ENCODE measurements around the gene CHRNG.

Gene CHRNG

DNA sequence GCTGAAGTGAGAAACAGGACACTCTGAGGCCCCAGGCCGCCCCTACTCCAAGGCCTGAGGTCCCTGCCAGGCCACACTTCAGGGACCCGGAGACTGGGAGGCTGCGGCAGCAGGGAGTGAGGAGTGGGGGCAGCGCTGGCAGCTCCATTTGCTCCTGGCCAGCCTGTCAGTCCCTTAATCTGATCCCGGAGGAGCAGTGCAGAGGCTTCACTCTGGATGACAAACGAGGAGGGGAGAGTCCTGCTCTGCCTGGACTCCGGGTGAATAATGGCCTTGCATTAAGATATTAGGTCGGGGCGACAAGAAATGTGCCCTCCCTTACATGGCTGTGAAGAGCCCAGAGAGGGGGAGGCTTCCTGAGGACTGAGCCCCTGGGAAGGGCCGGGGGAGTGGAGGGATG lies 33.6 kb upstream of the CHRNG start:
- no peak for DNase-seq (ENCODE audit: low read depth in 2 of 2, low spot score in 1 of 2)

DNA sequence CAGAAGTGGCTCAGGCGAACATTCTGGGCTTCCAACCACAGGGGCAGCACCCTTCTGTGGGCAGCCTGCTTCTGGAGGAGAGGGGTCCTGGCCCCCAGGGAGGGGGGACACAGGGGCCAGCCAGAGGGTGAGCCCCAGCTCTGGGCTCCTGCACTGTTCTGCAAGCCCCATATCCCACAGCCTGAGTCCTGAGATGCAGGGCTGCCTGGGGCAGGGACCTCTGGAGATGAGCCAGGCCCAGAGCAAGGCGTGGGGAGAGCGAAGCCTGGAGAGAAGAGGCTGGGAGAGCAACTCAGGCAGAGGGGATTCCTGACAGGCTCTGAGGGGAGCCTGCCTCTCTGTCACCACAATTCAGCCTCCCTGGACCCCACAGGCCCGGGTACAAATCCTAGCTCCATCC lies 32.8 kb upstream of the CHRNG start:
- no peak for DNase-seq (ENCODE audit: low read depth in 2 of 2, low spot score in 1 of 2)

DNA sequence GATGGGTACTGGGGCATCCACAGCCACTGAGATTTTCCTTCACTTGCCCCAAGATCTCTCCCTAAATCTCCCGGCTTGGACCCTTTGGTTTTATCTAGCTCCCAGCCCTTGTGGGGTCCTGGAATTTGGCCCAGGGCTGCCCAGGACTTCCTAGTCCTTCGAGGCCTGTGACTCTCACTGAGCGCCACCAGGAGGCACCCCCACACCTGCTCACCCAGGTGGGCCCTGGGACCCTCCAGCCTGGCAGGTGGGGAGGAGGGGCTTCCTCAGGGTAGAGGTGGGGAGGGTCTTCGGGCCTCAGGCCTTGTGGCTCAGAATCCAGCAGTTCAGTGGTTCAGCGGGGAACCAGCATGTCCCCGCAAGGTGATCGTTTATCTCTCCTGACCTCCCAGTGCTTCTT lies 31.2 kb upstream of the CHRNG start:
- DNase-seq (ENCODE audit: low read depth in 2 of 2, low spot score in 1 of 2), result no peak

DNA sequence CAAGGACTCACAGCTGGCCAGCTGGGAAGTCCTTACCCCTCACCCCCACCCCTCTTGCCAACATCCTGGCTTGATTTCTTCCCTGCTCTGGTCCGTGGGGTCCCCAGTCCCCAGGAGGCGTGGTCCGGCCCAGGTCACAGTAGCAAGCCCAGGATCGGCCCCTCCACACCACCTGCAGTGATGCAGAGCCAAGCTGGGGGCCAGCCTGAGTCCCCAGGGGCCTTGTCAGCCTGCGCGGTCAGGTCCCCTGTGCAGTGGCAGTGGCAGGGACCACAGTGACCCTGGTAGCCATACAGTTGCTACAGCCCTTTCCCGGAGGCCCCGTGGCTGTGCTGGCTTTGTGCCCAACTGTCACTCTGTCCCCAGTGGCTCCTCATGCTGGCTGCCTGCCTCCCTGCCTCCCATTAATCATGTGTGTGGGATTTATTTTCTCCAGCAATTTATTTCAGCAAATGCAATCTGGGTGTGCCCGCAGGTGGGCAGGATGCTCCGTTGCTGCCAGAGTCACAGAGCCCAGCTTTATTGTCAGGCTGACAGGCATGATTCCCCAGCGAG lies 28.1 kb upstream of the CHRNG start:
- DNase-seq (ENCODE audit: low read depth in 2 of 2, low spot score in 1 of 2), result no peak

DNA sequence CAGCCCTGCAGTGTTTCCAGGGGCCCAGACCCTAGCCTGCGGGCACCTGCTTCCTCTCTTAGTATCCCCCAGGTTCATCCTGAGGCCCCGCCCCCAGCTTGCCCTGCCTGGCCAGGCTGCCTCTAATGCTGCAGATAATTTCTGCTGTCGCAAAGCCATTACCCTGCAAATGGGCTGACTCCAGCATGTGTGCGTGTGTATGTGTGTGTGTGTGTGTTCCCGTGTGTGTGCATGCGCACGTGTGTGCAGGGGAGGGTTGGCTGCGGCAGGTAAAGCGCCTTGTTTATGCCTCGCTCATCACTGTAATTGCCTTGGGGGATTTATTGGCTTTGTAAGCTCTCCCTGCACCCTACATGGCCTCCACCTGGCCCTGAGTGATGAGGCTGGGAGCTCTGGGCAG lies 26.9 kb upstream of the CHRNG start:
- DNase-seq (ENCODE audit: low read depth in 2 of 2, low spot score in 1 of 2), result no peak

DNA sequence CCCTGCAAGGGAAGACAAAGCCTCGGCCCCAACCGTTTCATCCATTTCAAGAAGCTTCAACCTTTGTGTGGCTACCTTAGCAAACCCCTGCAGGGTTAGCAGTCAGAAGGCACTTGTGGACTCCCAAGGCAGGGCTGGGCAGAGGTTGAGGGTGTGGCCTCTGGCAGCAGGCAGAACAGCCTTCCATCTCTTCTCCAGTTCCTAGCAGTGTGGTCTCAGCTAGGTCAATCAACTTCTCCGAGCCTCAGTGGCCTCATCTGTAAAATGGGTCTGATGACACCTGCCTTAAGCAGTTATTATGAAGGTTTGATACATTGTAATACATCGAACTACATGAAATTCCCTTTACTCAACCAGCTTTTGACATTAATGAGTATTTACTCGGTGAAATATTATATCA lies 26.1 kb upstream of the CHRNG start:
- no peak for DNase-seq (ENCODE audit: low read depth in 2 of 2, low spot score in 1 of 2)

DNA sequence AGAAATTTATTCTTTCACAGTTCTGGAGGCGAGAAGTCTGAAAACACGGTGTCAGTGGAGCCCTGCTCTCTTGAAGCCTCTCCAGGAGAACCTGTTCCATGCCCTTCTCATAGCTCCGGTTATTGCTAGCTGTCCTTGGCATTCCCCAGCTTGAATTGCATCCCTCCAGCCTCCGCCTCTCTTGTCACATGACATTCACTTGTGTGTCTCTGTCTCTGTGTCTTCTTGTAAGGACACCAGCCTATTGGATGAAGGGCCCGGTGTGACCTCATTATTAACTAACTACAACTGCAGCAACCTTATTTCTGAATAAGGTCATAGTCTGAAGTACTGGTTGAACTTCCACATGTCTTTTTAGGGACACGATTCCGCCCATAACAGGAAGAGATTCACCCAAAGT lies 23.9 kb upstream of the CHRNG start:
- no peak for DNase-seq (ENCODE audit: low read depth in 2 of 2, low spot score in 1 of 2)

DNA sequence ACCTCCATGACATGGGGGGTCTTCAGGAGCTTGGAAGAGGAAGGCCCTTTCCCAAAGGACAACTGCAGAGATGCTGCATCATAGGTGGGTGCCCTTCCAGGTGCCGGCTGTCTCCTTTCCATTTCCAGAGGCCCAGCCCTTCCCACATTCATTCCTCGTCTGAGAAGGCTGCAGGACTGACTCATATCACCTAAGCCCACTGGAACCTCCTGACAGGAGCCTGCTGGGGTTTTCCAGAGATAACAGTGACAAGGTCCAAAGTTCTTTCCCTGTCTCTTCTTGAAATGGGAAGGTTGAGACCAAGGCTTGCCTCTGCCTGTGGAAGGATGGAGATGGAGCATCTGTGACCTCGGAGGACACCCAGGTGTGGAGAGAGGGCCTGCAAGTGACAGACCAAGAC lies 22.9 kb upstream of the CHRNG start:
- no peak for DNase-seq (ENCODE audit: low read depth in 2 of 2, low spot score in 1 of 2)

DNA sequence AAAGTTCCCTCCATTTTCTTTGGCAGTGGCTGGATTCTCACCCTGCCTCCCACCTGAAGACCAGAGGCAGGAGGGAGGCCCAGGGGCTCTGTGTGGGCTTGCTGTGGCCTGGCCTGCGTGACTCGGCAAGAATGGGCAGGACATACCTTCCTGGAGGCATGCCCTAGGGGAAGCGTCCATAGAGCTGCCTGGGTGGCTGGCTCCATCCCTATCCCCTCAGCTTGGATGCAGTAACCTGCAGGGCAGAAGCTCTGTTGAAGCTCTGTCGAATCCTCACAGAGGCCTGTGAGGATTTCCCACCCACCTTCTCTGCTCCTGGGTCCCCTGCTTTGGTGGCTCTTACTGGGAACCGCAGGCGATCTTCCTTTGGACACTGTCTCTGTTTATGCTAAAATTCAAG lies 20.6 kb upstream of the CHRNG start:
- DNase-seq (ENCODE audit: low read depth in 2 of 2, low spot score in 1 of 2), result no peak

DNA sequence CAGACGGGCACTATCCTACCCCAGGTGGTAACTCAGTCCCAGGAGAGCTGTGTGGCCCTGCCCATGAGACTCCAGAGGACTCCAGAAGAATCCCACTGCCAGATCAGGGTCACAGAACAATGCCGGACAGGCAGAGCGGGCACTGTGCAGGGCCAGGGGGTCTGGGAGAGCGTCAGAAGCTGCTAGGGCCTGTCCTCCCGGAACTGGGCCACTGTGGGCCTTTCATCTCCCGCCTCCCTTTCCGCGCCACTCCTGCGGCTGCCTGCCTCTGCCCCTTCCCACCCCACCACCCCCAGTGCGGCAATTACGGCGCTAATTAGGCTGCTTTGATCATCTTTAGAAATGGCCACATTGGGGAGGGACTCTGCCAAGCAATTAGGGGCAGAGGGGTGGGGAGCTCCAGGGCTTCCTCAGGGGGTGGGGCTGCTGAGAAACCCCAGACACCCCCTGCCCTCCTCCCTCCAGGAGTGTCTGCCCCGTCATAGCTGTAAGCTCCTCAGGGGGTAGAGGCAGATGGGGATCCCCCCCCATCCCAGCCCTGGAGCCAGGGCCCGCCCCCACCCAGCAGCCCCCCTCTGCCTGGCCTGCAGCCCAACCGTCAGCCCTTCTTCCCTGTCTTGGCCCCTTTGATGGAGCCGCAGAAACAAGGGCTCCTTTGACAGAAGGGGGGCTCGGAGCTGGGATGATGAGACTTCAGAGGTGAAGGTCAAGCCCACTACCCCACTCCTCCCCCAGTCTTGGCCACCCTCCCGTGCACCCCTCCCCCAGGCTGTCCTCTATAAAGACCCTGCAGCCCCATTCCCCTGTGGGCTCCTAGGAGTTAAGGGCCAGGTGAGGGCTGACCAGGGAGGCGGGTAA lies 19.7 kb upstream of the CHRNG start, which contains the start of gene PRSS56:
PRSS56 (plus strand) TSS at position 808 of the 858 bp plus-strand sequence. CDS start 211 bp downstream, outside the sequence.
- DNase-seq (ENCODE audit: low read depth in 2 of 2, low spot score in 1 of 2), result no peak

DNA sequence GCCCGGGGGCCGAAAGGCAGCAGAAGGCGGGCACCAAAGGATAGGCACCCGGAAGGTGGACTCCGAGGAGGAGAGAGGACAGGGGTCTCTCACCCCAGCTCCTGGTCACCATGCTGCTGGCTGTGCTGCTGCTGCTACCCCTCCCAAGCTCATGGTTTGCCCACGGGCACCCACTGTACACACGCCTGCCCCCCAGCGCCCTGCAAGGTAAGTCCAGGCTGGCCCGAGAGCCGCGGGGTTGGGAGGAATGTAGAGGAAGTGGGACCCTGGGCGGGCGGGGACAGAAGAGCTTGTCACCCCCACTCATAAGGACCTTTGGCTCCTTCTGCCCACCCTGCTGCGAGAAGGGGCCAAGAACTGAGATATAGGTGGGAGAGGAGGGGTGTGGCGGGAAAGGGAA lies 19.0 kb upstream of the CHRNG start:
- DNase-seq (ENCODE audit: low read depth in 2 of 2, low spot score in 1 of 2), result no peak

DNA sequence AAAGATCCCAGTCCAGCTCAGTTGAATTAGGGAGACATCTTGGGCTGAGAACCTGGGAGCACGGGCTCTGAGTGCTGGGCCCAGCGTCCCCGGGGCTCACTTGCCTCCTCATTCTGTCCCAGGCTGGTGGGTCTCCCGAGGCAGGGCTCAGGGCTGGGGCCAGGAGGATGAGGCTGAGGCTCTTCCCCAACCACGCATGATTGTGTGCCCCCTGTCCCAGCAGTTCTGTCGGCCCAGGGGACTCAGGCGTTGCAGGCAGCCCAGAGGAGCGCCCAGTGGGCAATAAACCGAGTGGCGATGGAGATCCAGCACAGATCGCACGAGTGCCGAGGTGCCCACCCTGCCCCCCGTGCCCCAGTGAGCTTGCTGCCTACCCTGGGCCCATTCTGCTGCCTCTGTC lies 18.4 kb upstream of the CHRNG start:
- no peak for DNase-seq (ENCODE audit: low read depth in 2 of 2, low spot score in 1 of 2)

DNA sequence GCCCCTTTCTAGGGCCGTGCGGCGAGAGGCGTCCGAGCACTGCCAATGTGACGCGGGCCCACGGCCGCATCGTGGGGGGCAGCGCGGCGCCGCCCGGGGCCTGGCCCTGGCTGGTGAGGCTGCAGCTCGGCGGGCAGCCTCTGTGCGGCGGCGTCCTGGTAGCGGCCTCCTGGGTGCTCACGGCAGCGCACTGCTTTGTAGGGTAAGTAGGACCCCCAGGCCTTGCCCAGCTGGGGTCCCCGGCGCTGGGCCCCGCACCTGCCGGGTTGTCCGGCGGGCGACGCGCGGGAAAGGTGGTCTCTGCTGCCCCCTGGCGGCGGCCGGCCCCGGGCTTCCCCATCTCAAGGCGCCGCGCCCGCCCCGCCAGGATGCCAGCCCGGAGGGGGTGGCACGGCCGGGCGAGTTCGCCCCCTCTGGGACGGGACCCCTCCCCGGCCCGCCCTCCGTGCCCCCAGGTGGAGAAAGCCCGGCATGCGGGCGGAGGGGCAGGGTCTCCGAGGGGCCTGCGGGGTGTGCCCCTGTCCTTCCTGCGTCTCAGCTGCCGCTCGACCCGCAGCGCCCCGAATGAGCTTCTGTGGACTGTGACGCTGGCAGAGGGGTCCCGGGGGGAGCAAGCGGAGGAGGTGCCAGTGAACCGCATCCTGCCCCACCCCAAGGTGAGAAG lies 17.4 kb upstream of the CHRNG start:
- peak; percentile 24 to 37 for DNase-seq (ENCODE audit: low read depth in 2 of 2, low spot score in 1 of 2)

DNA sequence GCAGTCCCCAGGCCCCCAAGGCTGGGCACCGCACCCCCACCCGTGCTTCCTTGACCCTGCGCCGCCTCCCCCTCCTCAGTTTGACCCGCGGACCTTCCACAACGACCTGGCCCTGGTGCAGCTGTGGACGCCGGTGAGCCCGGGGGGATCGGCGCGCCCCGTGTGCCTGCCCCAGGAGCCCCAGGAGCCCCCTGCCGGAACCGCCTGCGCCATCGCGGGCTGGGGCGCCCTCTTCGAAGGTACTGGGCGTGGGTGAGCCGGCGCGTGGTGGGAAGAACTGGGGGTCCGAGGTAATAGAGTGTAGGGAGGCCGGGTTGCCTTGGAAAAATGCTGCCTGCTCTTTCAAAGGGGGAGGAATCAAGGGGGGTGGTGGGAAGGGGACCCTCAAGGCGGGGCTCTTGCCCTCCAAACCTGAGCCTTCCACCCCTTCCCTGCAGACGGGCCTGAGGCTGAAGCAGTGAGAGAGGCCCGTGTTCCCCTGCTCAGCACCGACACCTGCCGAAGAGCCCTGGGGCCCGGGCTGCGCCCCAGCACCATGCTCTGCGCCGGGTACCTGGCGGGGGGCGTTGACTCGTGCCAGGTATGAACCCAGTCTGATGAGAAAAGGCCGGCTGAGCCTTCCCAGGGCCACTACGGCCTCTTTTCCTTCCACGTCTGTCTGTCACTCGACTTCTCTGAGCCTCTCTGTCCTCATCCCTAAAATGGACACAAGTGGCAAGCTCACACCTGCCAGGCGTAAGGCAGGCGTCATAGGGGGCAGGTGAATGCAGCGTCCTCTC lies 16.7 kb upstream of the CHRNG start:
- no peak for DNase-seq (ENCODE audit: low read depth in 2 of 2, low spot score in 1 of 2)

DNA sequence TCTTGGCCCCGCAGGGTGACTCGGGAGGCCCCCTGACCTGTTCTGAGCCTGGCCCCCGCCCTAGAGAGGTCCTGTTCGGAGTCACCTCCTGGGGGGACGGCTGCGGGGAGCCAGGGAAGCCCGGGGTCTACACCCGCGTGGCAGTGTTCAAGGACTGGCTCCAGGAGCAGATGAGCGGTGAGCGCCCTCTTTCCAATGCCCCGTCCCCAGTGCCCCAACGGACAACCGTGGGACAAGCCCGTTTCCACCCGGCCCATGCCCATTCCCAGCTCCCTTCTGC lies 16.1 kb upstream of the CHRNG start:
- no peak for DNase-seq (ENCODE audit: low read depth in 2 of 2, low spot score in 1 of 2)

DNA sequence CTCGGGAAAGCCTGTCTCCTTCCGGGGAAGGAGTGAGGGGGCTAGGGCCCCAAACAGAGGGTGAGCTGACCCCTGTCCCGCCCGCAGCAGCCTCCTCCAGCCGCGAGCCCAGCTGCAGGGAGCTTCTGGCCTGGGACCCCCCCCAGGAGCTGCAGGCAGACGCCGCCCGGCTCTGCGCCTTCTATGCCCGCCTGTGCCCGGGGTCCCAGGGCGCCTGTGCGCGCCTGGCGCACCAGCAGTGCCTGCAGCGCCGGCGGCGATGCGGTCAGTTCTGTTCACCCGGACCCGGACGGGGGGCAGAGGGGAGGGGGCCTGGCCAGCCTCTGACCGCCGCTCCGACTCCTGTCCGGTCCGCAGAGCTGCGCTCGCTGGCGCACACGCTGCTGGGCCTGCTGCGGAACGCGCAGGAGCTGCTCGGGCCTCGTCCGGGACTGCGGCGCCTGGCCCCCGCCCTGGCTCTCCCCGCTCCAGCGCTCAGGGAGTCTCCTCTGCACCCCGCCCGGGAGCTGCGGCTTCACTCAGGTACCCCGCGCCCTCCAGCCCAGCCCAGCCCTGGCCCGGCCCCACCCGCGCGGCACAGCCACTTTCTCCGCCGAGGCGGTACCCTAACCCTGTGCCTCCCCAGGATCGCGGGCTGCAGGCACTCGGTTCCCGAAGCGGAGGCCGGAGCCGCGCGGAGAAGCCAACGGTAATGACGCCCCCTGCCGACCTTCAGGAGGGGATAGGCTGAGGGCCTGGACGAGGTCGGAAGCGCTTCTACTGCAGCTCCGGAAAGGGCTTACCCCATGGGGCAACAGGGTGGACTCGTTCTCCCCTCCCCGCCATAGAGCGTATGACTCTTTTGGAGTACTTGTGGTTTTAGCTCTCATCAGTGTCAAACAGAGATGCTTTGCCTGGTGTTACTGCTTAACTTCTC lies 15.6 kb upstream of the CHRNG start:
- DNase-seq (ENCODE audit: low read depth in 2 of 2, low spot score in 1 of 2), result no peak

DNA sequence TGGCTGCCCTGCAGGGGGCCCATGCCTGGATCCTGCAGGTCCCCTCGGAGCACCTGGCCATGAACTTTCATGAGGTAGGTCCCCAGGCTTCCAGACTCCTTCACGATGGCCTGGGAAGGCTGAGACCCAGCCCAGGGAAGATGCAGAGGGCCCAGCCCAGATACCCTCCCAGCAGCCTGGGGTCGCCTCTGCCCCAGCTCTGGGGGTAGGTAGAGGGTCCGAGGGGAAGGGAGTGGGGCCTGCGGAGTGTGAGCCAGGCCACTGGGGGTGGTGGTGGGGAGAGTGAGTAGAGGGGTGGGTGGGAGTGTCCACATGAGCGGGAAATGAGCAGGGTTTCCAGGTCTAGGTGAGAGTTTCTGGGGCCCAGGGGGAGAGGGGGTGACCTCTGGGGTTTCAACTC lies 14.7 kb upstream of the CHRNG start:
- DNase-seq (ENCODE audit: low read depth in 2 of 2, low spot score in 1 of 2), result no peak

DNA sequence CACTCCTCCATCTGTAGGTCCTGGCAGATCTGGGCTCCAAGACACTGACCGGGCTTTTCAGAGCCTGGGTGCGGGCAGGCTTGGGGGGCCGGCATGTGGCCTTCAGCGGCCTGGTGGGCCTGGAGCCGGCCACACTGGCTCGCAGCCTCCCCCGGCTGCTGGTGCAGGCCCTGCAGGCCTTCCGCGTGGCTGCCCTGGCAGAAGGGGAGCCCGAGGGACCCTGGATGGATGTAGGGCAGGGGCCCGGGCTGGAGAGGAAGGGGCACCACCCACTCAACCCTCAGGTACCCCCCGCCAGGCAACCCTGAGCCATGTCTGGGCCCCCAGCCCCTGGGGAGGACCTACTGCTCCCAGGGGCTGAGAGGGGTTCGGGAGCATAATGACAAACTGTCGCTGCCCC lies 14.3 kb upstream of the CHRNG start:
- DNase-seq (ENCODE audit: low read depth in 2 of 2, low spot score in 1 of 2), result no peak

DNA sequence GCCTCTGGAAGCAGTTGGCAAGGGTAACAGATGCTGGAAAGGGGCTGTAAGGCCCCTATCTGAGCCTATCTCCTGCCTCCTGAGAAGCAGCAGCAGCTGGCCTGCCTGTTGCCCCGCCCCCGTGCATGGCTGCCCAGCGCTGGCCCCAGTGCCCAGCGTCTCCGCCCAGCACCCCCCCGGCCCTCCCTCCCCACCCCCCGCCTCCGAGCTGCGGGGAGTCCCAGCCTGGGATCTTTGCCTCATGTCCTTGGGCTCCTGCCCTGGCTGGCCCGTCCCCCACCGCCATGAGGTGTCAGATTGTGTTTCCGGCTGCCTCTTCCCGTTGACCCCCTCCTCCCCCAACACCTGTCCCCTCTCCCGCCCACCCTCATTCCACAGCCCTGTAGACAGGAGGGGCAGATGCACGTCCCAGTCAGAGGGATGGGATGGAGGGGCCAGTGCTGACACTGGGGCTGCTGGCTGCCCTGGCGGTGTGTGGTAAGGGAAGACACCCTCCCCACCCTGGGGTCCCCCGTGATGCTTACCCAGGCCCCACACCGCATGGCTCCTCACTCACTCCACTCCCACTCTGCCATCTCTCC lies 13.6 kb upstream of the CHRNG start, which contains the start of gene CHRND:
CHRND (plus strand) TSS at position 370 of the 581 bp plus-strand sequence; CDS start at position 426, 56 bp downstream.
- no peak for DNase-seq (ENCODE audit: low read depth in 2 of 2, low spot score in 1 of 2)

DNA sequence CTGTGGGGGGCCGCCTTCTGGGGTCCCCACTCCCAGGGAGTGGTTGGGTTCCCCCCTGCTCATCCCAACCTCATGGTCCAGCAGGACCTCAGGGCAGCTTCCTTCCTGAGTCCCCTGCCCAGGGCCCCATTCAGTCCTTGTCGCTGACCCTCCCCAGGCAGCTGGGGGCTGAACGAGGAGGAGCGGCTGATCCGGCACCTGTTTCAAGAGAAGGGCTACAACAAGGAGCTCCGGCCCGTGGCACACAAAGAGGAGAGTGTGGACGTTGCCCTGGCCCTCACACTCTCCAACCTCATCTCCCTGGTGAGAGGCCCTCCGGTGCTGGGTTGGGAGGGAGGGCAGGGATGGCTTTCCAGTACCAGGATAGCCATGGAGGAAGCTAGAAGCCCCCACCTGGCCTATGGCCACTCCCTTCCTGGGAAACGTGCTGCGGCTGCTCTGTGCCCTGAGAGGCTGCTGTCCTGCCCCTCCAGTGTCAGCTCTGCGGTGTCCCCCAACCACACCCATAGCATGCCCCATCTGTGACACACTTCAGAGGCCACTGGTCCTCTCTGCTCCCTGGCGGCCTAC lies 13.0 kb upstream of the CHRNG start:
- no peak for DNase-seq (ENCODE audit: low read depth in 2 of 2, low spot score in 1 of 2)
